Measurements from ENCODE around the gene NLRP9.

The NLRP9 gene

DNA sequence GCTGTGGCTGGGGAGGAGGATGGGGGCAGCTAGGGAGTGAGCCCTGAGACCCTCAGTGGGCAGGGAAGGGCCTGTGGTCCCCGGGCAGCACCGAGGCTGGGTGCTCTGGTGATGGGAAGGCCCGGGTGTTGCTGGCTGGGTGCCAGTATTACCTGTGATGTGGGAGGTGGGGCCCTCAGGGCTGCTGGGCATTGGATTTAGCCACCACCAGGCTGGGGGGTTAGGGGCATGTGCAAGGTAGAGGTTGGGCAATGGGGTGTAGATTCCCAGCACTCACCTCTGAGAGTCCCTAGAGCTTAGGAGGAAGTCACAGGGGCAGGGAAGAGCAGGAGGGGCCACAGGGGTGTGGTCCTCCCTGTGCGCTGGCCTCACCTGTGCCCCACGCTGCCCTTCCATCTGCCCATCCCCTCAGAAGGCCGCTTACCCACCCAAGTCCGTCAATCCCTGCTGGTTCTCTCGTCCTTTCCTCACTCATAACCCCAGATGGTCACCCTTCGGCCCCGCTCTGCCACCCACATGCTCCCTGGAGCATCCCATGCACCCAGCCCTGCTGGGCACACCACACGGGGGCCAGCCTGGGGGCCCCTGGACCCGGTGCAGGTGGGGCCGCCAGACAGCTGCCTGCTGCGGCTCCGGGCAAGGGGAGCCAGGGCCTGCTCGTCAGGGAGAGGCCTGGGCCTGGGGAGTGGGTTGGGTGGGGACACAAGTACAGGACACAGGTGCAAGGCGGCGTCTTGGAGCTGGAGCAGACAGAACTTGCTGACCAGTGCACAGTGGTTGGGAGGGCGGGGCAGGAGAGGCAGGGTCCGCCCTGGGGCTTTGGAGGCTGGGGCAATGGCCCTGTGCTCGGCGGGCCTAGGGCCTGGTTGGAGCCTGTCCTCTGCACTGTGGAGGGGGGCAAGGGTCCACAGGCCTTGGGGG lies 50.7 kb downstream of the NLRP9 start:
- DNase-seq (ENCODE audit: low spot score) = no peak

DNA sequence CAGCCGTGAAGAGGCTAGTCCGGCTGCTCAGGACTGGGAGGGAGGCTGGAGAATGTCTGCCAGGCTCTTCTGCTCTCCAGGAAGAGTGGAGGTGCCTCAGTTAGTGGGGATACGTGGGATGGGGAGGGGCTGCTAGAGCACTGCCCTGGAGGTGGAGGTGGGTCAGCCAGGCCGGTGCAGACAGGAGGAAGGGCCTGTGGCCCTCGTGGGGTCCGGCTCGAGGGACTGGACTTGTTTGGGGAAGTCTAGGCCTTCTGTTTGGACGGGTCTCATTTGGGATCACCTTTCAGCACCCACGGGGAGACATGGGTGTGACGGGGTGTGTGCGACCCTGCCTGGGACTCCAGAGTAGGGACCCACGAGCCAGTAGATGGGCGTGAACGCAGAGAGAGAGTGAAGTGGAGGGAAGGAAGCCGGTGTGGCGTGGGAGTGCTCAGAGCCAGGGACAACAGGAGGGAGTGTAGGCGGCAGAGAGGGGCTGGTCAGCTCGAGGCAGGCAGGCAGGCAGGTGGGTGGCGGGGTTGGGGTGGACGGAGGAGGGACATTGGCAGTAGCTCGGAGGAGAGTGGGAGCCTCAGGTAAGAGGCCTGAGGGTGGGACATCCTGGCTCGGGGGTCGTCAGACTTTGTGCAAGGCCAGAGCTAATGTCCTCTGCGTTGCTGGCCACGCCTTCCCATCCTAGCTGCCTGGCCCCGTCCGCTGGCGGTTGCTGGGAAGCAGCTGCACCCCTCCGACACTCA lies 51.7 kb downstream of the NLRP9 start:
- DNase-seq (ENCODE audit: low spot score) = no peak

DNA sequence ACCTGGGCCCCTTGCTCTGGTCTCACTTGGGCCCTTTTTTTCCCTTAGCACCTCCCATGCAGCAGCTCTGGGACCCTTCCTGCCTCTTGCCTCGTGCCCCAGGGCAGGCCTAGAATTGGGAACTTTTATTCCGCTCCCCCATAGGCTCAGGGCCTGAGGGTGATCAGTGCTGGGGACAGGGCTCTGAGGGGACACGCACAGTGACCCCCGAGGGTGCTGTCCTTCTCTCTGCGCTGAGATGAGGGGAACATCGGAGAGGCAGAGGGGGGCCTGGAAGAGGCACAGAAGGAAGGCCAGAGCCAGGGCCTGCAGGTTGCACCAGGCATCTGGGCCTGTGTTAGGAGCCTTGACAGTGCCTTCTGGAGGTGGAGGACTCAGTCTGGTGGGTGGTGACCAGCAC lies 52.4 kb downstream of the NLRP9 start:
- DNase-seq (ENCODE audit: low spot score) = no peak

DNA sequence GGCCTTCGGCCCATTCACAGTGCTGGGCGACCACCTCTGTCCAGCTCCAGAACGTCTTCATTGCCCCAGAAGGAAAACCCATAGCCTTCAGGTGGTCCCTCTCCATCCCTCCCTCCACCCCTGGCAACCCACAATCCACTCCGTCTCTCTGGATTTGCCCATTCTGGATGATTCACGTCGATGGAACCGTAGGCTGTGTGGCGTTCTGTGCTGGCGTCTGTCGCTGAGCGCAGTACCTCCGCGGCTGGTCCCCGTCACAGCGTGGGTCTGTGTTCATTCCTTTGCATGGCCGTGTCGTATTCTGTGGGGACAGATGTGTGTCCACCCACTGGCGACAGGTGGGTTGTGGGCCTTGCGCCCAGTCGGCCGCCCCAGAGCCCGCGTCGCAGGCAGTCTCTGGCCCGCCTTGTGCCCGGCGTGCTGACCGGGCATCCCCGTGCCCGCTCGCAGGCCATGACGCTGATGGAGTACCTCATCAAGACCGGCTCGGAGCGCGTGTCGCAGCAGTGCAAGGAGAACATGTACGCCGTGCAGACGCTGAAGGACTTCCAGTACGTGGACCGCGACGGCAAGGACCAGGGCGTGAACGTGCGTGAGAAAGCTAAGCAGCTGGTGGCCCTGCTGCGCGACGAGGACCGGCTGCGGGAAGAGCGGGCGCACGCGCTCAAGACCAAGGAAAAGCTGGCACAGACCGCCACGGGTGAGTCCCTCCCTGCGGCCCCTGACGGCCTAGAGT lies 53.1 kb downstream of the NLRP9 start:
- DNase-seq (ENCODE audit: low spot score) = no peak

DNA sequence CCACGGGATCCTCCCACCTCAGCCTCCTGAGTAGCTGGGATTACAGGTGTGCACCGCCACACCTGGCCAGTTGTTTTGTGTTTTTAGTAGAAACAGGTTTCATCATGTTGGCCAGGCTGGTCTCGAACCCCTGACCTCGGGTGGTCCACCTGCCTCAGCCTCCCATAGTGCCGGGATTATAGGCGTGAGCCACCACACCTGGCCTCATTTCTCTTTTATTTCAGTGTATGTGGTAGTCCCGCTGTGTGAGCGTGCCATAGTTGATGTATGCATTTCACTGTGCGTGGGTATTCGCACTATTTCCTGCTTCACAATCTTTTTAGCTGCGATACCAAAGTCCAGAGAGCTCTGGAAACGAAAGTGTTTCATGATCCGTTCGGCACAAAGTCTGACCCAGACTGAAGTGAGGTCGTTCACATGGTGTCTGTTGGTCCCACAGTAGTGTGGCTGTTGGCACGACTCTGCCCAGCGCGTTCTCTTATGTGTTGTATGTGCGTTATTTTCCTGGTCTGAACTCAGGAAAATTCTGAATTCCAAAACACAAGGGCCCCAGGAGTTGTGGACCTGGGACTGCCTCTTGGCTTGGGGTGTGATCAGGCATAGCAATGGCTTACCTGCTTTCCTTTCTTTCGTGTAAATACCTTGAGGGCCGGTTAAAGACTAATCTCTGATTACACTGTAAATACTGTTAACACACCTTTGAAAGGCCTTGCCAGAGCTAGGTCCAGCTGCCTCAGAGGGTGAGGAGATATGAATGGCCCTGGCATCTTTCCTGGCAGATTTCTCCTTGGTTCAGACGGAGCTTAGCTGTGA lies 54.5 kb downstream of the NLRP9 start:
- no peak for DNase-seq (ENCODE audit: low spot score)

DNA sequence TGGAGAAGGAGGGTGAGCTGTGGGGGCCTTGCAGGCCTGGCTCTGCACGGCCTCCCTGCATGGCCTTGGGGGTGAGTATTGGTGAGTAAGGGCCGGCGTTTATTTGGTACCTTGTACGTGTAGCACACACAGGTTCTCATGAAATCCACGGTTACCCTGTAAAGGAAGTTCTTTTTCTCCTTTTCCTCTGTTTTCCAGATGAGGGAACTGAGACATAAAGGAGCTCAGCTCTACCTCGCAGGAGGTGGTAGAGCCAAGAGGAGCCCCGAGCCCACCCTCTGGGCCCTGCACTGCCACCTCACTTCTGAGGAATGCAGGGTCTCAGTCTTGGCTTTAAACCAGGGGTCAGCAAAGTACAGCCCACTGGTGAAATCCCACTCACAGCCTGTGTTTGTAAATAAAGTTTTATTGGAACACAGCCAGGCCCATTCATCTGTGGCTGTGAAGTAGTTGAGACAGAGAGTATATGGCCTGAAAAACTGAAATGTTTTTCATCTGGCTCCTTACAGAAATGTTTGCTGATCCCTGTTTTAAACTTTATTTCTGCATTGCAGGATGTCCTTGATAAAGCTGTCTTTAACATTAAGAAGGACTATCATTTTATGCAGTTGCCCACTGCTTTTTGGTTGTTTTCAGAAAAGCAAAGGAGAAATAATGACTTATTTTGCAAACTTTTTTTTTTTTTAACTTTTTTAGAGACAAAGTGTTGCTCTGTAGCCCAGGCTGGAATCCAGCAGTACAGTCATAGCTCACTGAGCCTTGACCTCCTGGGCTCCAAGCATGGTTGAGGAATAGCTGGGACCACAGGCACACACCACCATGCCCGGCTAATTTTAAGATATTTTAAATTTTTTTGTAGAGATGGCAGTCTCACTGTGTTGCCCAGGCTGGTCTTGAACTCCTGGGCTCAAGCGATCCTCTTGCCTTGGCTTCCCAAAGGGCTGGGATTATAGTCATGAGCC lies 56.8 kb downstream of the NLRP9 start:
- no peak for DNase-seq (ENCODE audit: low spot score)

DNA sequence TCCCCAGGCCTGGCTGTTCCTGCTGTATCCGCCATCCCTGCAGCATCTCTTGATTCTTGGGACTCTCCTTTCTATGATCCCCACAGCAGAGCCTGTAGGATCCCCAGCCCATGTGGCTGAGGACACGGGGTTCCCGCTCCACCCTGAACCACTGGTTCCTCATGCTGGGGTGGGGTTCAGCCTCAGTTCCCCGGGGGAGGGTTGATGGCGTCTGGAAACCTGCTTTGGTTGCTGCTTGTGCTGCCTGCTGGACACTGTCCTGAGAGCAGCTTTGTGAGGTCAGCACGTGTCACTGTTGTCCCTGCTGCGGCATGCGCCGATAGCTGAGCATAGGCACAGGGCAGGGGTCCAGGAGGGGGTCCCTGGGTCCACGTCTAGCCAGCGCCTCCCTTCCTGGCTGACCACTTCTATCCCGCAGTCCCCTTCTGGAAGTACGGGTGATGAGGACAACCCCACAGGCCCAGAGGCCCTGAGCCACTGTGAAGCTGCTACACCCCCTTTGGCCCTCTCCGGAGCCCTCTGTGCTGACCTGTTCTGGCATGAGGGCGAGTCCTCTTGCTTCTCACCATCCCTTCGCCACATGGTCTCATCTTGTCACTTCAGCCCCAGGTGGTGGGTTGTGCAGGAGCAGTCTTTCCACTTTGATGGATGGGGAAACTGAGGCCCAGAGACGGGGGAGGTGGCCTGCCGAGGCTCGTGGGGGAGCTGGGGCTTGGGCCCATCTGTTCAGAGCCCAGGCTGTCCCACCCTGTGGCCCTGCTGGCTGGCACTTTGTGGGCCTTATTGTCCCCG lies 57.7 kb downstream of the NLRP9 start:
- DNase-seq (ENCODE audit: low spot score) = no peak

DNA sequence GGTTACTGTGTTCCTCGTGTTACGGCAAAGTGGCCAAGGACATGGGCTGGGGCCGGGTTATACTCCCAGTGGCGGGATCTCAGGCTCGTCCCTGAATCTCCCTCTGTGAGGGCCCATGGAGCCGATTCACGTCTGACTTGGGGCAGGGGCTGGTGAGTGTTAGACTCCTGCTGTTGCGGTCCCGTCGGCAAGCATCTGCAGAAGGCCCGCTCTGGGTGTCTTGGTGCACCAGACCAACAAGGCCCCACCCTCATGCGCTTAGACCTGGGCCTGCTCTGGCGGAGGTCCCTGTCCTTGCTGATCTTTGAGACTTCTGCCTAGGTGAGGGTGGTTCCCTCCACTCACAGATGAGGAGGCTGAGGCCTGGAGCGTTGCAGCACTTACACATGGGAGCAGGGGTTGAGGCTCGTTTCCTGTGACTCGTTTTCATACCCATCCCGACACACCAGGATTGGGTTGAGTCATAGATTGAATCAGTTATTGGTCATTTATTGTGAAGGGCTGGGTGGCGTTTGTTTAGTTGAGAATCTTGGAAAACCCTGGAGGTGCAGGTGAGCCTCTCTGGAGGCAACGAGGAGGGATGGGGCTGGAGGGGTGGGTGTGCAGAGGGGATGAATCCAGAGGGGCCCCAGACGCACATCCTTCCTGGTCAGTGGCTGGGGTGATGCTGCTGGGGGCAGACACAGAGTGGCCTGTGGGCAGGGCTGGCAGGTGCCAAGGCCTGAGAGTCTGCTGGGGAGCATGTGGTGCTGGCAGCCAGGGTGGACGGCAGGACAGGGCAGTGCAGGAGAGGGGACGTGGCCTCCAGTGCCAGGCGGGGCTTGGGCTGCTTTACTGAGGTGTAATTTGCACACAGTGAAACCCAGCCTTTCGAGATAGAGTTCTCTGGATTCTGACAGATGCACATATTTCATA lies 58.6 kb downstream of the NLRP9 start:
- DNase-seq (ENCODE audit: low spot score) = no peak

DNA sequence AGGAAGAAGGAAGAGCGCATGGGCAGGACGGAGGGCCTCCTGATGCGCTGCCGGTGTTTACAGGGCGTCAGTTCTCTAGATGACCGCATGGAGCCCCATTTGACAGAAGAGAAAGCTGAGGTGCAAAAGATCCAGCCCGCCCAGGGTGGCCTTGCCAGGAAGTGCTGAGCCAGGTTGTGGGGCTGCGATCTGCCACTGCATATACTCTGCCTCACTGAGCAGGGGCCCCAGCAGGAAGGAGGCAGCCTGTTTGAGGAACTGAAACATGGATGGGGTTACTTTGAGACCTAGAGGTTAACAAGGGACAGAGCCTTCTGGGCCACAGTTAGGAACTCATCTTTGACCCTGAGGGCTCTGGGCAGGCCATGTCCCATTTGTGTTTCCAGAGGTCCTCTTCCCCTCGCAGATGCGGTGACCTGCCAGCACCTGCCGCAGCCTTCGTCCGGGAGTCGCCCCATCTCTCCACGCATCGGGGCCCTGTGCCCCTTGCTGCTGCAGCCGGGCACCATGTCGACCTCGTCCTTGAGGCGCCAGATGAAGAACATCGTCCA lies 60.0 kb downstream of the NLRP9 start:
- no peak for DNase-seq (ENCODE audit: low spot score)

DNA sequence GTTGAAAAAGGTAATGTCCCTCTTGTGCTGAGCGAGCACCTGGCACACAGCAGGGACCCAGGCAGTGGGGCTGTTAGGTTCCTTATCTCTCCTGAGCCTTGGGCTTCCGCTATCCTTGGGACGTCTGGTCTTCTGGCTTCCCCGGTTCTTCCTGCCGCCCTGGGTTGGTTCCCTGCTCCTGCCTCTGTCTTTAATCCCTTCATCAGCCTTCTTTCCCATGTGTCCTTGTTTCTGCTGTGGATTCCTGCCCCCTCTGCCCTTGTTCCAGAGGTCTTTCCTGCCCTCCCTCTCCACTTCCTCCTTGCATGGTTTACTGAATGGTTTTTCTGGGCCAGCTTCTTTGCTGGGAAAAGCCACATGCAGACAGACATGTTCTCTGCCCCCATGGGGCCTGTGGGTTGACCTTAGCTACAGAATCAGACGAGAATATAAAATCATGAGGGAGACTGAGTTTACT lies 60.6 kb downstream of the NLRP9 start:
- no peak for DNase-seq (ENCODE audit: low spot score)

DNA sequence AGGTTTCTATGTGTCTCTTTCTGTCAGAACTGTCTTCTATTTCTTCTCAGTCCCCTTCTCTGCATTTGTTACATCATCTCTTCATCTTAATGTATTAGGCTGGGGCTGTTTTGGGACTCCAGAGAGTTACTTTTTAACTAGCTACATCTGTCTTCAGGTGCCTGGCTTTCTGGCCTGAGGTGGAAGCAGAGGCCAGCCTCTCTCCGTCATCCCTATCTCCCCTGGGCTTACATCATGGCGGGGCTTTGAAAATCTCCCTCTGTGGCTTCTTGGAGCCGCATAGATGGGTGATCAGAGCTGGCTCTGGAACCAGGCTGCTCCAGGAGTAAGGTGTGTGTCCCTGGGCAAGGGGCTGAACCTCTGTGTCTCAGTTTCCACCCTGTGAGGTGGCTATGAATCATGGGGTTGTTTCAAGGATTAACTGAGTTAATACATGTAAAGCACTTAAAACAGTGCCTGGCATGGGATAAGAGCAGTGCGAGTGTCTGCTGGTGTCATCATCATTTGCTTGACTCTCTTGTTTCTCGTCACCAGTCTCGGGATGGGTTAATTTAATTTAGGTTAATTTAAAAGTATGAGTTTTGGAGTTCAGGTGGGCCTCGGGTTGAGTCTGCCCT lies 61.2 kb downstream of the NLRP9 start:
- no peak for DNase-seq (ENCODE audit: low spot score)

DNA sequence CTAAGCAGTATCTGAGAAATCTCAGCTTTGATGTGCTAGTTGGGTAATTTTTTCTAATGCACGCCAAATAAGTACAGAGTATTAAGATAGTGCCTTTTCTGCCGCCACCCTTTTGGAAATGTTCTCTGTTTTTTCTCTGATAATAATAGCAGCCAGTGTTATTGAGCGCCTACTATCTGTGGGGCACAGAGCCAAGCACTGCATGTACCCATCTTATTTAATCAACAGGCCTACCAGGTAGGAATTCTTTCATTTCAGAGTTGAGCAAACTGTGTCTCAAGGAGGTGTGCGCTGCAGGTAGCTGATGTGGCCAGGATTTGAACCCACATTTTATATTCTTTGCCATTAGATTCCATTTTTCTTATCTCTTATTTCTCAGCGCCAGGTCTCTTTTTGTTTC lies 61.8 kb downstream of the NLRP9 start:
- no peak for DNase-seq (ENCODE audit: low spot score)

DNA sequence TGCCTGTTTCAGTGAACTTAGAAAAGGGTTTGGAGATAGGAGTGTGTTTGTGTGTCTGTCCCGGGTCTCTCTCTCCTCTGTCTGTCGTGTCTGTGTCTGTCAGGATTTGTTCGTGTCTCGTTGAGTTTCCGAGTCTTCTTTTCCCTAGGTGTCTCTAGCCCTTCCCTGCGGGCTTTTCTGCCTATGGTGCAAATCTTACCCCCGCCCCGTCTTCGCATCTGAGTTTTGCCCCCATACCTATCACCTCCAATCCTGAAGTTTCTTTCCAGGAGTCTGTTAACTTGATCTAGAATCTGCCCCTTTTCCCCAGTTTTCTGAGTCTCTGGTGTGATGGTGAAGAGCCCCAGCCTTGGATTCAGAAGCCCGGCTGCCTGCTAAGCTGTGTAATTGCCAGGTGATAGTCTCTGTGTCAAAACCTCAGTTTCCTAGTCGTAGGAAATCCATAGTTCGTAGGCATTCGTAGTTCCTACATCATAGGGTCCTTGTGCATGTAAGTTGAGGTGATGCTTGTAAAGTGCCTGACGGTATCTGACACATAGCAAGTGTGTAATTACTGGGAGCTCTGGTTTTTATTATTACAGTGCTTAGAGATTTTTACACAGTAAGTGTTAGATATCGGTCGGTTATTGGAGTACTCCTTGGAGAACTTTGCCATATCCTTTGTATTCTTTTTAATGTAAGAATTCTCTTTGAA lies 62.4 kb downstream of the NLRP9 start:
- DNase-seq (ENCODE audit: low spot score) = no peak

DNA sequence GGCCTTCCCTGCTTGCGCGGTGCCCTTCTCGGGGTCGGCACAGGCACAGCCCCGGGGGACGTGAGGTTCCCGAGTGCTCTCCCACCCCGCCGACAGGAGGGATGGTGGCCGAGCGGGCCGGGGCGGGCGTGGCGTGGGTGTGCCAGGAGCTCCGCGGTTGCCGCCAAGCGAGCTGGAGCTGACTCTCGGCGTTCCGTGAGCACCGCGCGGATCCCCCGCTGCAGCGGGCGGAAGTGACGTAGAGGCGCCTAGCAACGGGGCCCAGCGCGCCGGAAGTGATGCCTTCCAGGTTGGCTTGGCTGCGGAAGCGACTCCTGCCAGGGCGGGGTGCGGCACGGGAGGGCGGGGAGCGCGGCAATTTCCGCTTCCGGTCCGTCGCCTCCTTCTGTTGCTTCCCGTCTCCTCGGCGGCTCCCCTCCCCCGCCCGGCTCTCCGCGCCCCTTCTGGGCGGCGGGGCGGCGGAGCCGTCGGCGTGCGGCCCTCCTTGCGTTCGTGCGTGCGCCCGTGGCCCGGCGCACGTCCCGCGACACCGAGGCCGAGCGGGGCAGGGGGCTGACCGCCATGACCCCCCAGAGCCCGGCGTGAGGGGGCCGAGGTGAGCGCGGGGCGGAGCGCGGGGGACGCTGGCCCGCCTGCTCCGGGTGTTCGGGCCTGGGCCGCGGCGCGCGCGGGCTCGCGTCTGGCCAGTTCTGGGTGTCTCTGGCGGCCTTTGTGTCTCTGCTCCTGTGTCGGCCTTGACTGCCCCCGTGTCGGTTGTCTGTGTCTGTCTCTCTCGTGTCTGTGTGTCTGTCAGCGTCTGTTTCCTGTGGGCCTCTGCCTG lies 63.2 kb downstream of the NLRP9 start, which contains the start of gene EPN1:
Gene EPN1 (plus strand): TSS at position 386 of the 820 bp plus-strand sequence. CDS start 3,402 bp downstream, outside the sequence.
- peak; percentile 99 for DNase-seq (ENCODE audit: low spot score)

DNA sequence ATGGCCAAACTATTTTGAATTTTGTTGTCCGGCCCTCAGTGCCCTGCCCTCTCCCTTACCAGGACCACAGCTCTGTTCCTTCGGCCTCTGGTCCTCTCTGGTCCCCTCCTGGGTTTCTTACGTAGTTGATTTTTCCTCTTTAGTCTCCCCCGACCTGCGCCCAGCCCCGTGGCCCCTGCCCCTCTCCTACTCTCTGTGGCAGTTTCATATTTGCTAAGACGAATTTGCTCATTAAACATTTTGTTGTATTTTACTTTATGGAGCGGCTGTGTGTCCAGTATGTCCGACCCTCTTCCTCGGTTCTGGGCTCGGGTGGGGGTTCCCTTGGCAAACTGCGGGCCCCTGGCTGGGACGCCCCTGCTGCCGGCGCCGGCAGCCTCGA lies 63.8 kb downstream of the NLRP9 start:
- DNase-seq (ENCODE audit: low spot score) = no peak

DNA sequence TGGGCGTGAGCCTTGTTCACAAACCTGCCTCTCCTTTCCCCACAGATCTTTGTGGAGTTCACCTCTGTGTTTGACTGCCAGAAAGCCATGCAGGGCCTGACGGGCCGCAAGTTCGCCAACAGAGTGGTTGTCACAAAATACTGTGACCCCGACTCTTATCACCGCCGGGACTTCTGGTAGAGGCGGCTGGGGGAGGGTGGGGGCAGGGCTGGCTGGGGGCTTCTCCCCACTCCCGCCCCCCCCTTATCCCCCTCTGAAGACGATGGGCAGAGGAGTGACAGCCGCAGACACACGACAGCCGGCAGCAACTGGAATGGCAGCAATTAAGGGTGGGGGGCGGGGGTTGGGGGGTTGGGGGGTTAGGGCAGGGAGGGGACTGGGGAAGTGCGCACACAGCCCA lies 64.3 kb downstream of the NLRP9 start:
- DNase-seq (ENCODE audit: low spot score) = no peak

All from AG08396 (cell line).